ENCODE results near the gene KCTD5. TPM values are rescaled to one million over a fixed set of nuclear protein-coding genes. Genes with fewer than 3 reads are reported as not detected.
A peak's percentile ranks its signal among the peaks of the same experiment; 100 is the strongest.

KCTD5 gene
- total RNA-seq, 1 experiment from 2014 or later: 27.8 TPM

GRCh38 chr16:2752035-2752849 lies 69.9 kb downstream of the KCTD5 start, which contains the start of gene SRRM2:
SRRM2 (plus strand) TSS chr16:2752638; CDS start chr16:2756365, 3,727 bp downstream.
- peak; percentile 96 for DNase-seq (ENCODE audit: low spot score)
- Mint-ChIP-seq H3K27ac (peak within 1 kb of the TSS; percentile 100), H3K27me3 (ENCODE audit: low read depth) (no peaks in the 10 kb centered on the region), H3K4me3 (peak within 1 kb of the TSS; percentile 89), H3K36me3 (peaks cover 37% of the 10 kb centered on the region), H3K9me3 (no peaks in the 10 kb centered on the region), H3K4me1 (peaks cover 38% of the 10 kb centered on the region)
- ATAC-seq: peak; percentile 81
- ChIA-PET CTCF (interaction anchor here (0.8 to 1.5 kb wide), 4 partner anchors 15 to 173 kb away, joined by 3 to 6 read pairs (median 4); no protein-coding TSS in a partner anchor), POLR2A (interaction anchor here (0.6 to 1.3 kb wide), 8 partner anchors 14 to 149 kb away, joined by 3 to 4 read pairs (median 3); partner anchors contain the start of gene KCTD5)
- TF ChIP-seq GRHL2 (CRISPR knock-in tag; IDR thresholded peaks at IDR 0.05; ENCODE audit: insufficient replicate concordance, severe bottlenecking) (no peak), JUN (CRISPR knock-in tag; IDR thresholded peaks at IDR 0.05) (peak; percentile 69; the same call in 1 of the 2 replicates), ESRRA (CRISPR knock-in tag; IDR thresholded peaks at IDR 0.05; ENCODE audit: borderline replicate concordance) (no peak; the same call in 1 of the 2 replicates), MLX (CRISPR knock-in tag; IDR thresholded peaks at IDR 0.05) (0 out of 2 replicates have a peak, but pooled peaks have one; percentile 10), JAZF1 (CRISPR knock-in tag; IDR thresholded peaks at IDR 0.05) (no peak), CTCF (IDR thresholded peaks at IDR 0.05) (no peak), AR (CRISPR knock-in tag; IDR thresholded peaks at IDR 0.05) (no peak), NR1H2 (CRISPR knock-in tag; IDR thresholded peaks at IDR 0.05) (no peak), TP53 (CRISPR knock-in tag; IDR thresholded peaks at IDR 0.05) (peak; percentile 56; the same call in 1 of the 2 replicates), USF1 (CRISPR knock-in tag; IDR thresholded peaks at IDR 0.05) (no peak; the same call in 1 of the 2 replicates), NFE2L1 (CRISPR knock-in tag; IDR thresholded peaks at IDR 0.05) (peak; percentile 52; the same call in 1 of the 2 replicates), TCF7 (CRISPR knock-in tag; IDR thresholded peaks at IDR 0.05; ENCODE audit: low read depth) (no peak), ZNF317 (CRISPR knock-in tag; IDR thresholded peaks at IDR 0.05; ENCODE audit: borderline replicate concordance, low read depth) (no peak; the same call in 1 of the 2 replicates), ARID4B (CRISPR knock-in tag; IDR thresholded peaks at IDR 0.05; ENCODE audit: borderline replicate concordance) (no peak; the same call in 1 of the 2 replicates), CREB1 (CRISPR knock-in tag; IDR thresholded peaks at IDR 0.05) (no peak), ZSCAN18 (CRISPR knock-in tag; IDR thresholded peaks at IDR 0.05) (no peak), ZNF263 (CRISPR knock-in tag; IDR thresholded peaks at IDR 0.05; ENCODE audit: low read depth) (no peak; the same call in 1 of the 2 replicates), TEAD1 (CRISPR knock-in tag; IDR thresholded peaks at IDR 0.05) (no peak; the same call in 1 of the 2 replicates), SOX15 (CRISPR knock-in tag; IDR thresholded peaks at IDR 0.05) (no peak), CDX4 (CRISPR knock-in tag; IDR thresholded peaks at IDR 0.05; ENCODE audit: borderline replicate concordance) (no peak), IRF2 (CRISPR knock-in tag; IDR thresholded peaks at IDR 0.05; ENCODE audit: borderline replicate concordance, low read depth) (no peak)
